ENCODE results near the gene LPP.

DNA sequence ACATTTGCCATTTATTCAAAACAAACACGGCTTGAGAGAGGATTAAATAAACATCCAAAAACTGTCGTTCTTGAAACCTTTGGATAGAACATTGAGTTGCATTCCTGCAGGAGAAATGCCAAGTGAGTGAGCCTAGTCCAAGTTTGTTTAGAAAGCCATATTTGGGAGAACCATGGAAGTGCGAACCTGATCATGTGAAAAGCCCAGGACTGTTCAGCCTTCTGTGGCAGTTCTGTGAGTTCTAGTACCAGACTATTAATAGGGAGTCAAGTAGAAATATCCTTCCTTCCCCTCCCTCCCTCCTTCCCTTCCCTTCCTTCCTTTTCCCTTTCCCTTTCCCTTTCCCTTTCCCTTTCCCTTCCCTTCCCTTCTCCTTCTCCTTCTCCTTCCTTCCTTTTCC lies 470.4 kb downstream of the LPP start:
- TF ChIP-seq CTCF (IDR thresholded peaks at IDR 0.05) (no peak), POLR2A (IDR thresholded peaks at IDR 0.05) (no peak), EP300 (IDR thresholded peaks at IDR 0.05) (peak; percentile 48)

Measured in ovary (tissue), 3 donors.